Upper lobe of right lung (tissue), 1 donor: ENCODE measurements around the gene SNAP47. TPM values are rescaled to one million over a fixed set of nuclear protein-coding genes. Genes with fewer than 3 reads are reported as not detected.

Source experiments
- ATAC-seq: fragments of 200-7000 bp; cut with Tn5 transposase; one replicate; pipeline ENCODE4 v1.9.1; 2020; ENCODE audit warnings: mild to moderate bottlenecking, moderate library complexity
- DNase-seq: peaks from one replicate; pipeline ENCODE4 v3.0.0-alpha.2; 2020
- H3K27ac ChIP-seq: fragments of 200-600 bp; one replicate; pipeline ENCODE4 v1.8.0; 2022
- H3K27me3 ChIP-seq: fragments of 200-600 bp; one replicate; pipeline ENCODE4 v1.8.0; 2022; ENCODE audit warnings: mild to moderate bottlenecking
- H3K36me3 ChIP-seq: fragments of 200-600 bp; one replicate; pipeline ENCODE4 v1.8.0; 2022
- H3K4me1 ChIP-seq: fragments of 200-600 bp; one replicate; pipeline ENCODE4 v1.8.0; 2022
- H3K4me3 ChIP-seq: fragments of 200-600 bp; one replicate; pipeline ENCODE4 v1.8.0; 2022; ENCODE audit warnings: mild to moderate bottlenecking
- H3K9me3 ChIP-seq: fragments of 200-600 bp; one replicate; pipeline ENCODE4 v1.8.0; 2022
- CTCF ChIP-seq: fragments of 200-600 bp; IDR thresholded peaks from one replicate; pipeline ENCODE4 v1.8.0; 2022; ENCODE audit warnings: antibody characterized with exemption
- intact Hi-C: fragments of 100-400 bp; cut with DNase I; formaldehyde crosslinking; loops from one replicate; pipeline ENCODE4 v1.11.0; 2022
- total RNA-seq: library from RNA; stranded (reverse); fragmentation: NEBNext Ultra II Directional; extraction: Animal tissue kit (Norgen Biotek cat#: 25700); gene quantifications from one replicate; pipeline ENCODE4 v1.2.1, GENCODE V29; 2021
- donor health status: DM: no; HTN: yes; CAD: no; lungs with severe emphysema.

Gene SNAP47
- total RNA-seq, 1 donor from 2014 or later, result 27.7 TPM

- ATAC-seq (no peak), DNase-seq (peak; percentile 68)
- H3K36me3 ChIP-seq, result no peaks in the 10 kb centered on the region
- no peaks in the 10 kb centered on the region for H3K27me3 ChIP-seq
- no peak overlapping the region for H3K27ac ChIP-seq
- intact Hi-C loops, result no loop called here
- peaks cover 3% of the 10 kb centered on the region for H3K4me1 ChIP-seq
- no peak overlapping the region for H3K4me3 ChIP-seq
- no peak for TF ChIP-seq CTCF
- no peaks in the 10 kb centered on the region for H3K9me3 ChIP-seq
These were observed 58.9 kb downstream of the SNAP47 start for GRCh38 chr1:227793948-227794816.

GRCh38 chr1:227794817-227795192 lies 59.6 kb downstream of the SNAP47 start:
- intact Hi-C loops, result no loop called here
- H3K9me3 ChIP-seq, result no peaks in the 10 kb centered on the region
- H3K27ac ChIP-seq, result no peak overlapping the region
- H3K4me3 ChIP-seq, result no peak overlapping the region
- H3K27me3 ChIP-seq, result no peaks in the 10 kb centered on the region
- no peak for TF ChIP-seq CTCF
- DNase-seq, result peak; percentile 63
- H3K4me1 ChIP-seq, result peaks cover 3% of the 10 kb centered on the region
- ATAC-seq, result no peak
- H3K36me3 ChIP-seq, result no peaks in the 10 kb centered on the region

- Histone ChIP-seq H3K9me3 (no peaks in the 10 kb centered on the region), H3K4me1 (peaks cover 3% of the 10 kb centered on the region), H3K36me3 (no peaks in the 10 kb centered on the region), H3K4me3 (no peak overlapping the region), H3K27me3 (no peaks in the 10 kb centered on the region), H3K27ac (no peak overlapping the region)
- no peak for TF ChIP-seq CTCF
- intact Hi-C loops, result no loop called here
- ATAC-seq (no peak), DNase-seq (no peak)
These were observed 60.5 kb downstream of the SNAP47 start for GRCh38 chr1:227795732-227796131.

- intact Hi-C loops, result no loop called here
- DNase-seq (no peak), ATAC-seq (no peak)
- no peaks in the 10 kb centered on the region for H3K36me3 ChIP-seq
- H3K4me3 ChIP-seq, result no peak overlapping the region
- no peaks in the 10 kb centered on the region for H3K9me3 ChIP-seq
- no peak for TF ChIP-seq CTCF
- H3K4me1 ChIP-seq, result peaks cover 3% of the 10 kb centered on the region
- H3K27ac ChIP-seq, result no peak overlapping the region
- no peaks in the 10 kb centered on the region for H3K27me3 ChIP-seq
These were observed 61.2 kb downstream of the SNAP47 start for GRCh38 chr1:227796359-227796915.

- Histone ChIP-seq H3K27me3 (no peaks in the 10 kb centered on the region), H3K9me3 (no peaks in the 10 kb centered on the region), H3K4me1 (peaks cover 3% of the 10 kb centered on the region), H3K4me3 (no peak overlapping the region), H3K36me3 (no peaks in the 10 kb centered on the region), H3K27ac (no peak overlapping the region)
- intact Hi-C loops, result no loop called here
- no peak for TF ChIP-seq CTCF
- DNase-seq (no peak), ATAC-seq (no peak)
These were observed 61.9 kb downstream of the SNAP47 start for GRCh38 chr1:227797144-227797543.
